ENCODE measurements around the gene CCDC186. TPM values are rescaled to one million over a fixed set of nuclear protein-coding genes. Genes with fewer than 3 reads are reported as not detected.

Gene CCDC186
- total RNA-seq, 1 experiment from 2014 or later: 12.8 TPM

DNA sequence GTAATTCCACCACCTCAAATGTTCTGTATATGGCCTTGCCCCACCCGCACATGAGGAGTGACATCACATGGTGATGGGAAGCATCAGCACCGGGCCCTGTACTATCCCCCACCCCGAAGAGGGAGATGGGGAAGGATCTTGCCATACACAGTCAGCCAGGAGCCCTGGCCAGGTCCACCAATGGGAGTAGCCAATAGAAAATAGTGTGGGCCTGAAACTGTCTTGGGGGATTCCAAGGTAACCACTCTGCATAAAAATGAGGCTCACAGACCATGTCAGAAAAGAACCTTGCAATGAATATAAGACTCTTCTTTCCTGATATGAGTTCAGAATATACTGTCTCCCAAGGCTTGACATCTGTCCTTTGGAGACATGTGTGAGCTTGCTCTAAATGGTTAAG, 79.2 kb downstream of the CCDC186 start:
- TF ChIP-seq, protein P1, sequence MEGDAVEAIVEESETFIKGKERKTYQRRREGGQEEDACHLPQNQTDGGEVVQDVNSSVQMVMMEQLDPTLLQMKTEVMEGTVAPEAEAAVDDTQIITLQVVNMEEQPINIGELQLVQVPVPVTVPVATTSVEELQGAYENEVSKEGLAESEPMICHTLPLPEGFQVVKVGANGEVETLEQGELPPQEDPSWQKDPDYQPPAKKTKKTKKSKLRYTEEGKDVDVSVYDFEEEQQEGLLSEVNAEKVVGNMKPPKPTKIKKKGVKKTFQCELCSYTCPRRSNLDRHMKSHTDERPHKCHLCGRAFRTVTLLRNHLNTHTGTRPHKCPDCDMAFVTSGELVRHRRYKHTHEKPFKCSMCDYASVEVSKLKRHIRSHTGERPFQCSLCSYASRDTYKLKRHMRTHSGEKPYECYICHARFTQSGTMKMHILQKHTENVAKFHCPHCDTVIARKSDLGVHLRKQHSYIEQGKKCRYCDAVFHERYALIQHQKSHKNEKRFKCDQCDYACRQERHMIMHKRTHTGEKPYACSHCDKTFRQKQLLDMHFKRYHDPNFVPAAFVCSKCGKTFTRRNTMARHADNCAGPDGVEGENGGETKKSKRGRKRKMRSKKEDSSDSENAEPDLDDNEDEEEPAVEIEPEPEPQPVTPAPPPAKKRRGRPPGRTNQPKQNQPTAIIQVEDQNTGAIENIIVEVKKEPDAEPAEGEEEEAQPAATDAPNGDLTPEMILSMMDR (IDR thresholded peaks at IDR 0.05; ENCODE audit: unreplicated experiment): no peak
- no peak overlapping the region for H3K4me3 Mint-ChIP-seq (ENCODE audit: low read depth, unreplicated experiment)
- peaks cover 3% of the 10 kb centered on the region for H3K36me3 Mint-ChIP-seq (ENCODE audit: insufficient read depth, unreplicated experiment)
- H3K9me3 Mint-ChIP-seq (ENCODE audit: low read depth, unreplicated experiment): no peaks in the 10 kb centered on the region
- H3K27ac Mint-ChIP-seq (ENCODE audit: unreplicated experiment): no peak overlapping the region
- CTCF ChIA-PET: no interaction called here
- no peak for DNase-seq
- peaks cover 38% of the 10 kb centered on the region for H3K27me3 Mint-ChIP-seq (ENCODE audit: unreplicated experiment)
- BruUV-seq (replicated peaks): no TSS peak
- peaks cover under 1% of the 10 kb centered on the region for H3K4me1 Mint-ChIP-seq (ENCODE audit: low read depth, unreplicated experiment)
- intact Hi-C loops (cut with micrococcal nuclease; ENCODE audit: unreplicated experiment): no loop called here

DNA sequence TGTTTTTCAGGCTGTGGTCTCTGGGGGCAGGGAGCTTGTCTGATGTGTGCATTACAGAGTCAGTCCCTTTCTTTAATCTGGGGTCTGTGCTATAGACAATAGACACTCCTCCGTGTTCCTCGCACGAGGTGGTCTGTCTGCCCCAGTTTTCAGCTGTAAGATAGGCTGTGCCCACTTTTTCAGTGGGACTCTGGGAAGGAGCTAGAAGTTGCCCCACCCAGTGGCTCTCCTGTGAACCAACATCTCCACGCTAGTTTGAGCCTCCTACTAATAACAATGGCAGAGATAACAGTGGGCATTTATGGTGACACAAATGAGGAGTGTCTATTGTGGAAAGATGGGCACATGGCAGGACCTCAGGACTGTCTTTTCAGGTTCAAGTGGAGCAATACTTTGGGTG, 86.3 kb downstream of the CCDC186 start:
- intact Hi-C loops (cut with micrococcal nuclease; ENCODE audit: unreplicated experiment): loop anchor here (10.0 kb wide), 1 partner anchor 133 kb away; no protein-coding TSS in a partner anchor
- DNase-seq: no peak
- no TSS peak for BruUV-seq (replicated peaks)
- Mint-ChIP-seq H3K27ac (ENCODE audit: unreplicated experiment) (no peak overlapping the region), H3K36me3 (ENCODE audit: insufficient read depth, unreplicated experiment) (peaks cover 7% of the 10 kb centered on the region), H3K4me3 (ENCODE audit: low read depth, unreplicated experiment) (no peak overlapping the region), H3K4me1 (ENCODE audit: low read depth, unreplicated experiment) (no peaks in the 10 kb centered on the region), H3K27me3 (ENCODE audit: unreplicated experiment) (no peaks in the 10 kb centered on the region), H3K9me3 (ENCODE audit: low read depth, unreplicated experiment) (no peaks in the 10 kb centered on the region)
- TF ChIP-seq, protein P1 (IDR thresholded peaks at IDR 0.05; ENCODE audit: unreplicated experiment): no peak
- CTCF ChIA-PET: no interaction called here

DNA sequence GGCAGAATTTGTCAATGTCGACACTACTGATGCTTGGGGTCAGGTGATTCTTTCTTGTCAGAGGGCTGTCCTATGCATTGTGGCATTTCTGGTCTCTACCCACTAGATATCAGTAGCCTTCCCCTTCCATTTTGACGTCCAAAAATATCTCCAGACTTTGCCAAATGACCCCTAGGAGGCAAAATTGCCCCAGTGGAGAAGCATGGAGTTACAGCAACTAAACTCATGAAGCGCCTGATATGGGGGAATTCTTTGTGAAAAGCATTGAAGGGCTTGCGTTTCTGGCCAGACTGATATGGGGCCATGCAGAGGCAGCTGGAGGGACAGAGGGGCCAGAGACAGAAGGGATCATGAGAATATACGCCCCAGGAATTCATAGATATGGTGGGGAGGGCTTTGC, 86.7 kb downstream of the CCDC186 start:
- H3K9me3 Mint-ChIP-seq (ENCODE audit: low read depth, unreplicated experiment): no peaks in the 10 kb centered on the region
- BruUV-seq (replicated peaks): no TSS peak
- DNase-seq: no peak
- intact Hi-C loops (cut with micrococcal nuclease; ENCODE audit: unreplicated experiment): loop anchor here (10.0 kb wide), 1 partner anchor 132 kb away; no protein-coding TSS in a partner anchor
- TF ChIP-seq, protein P1 (IDR thresholded peaks at IDR 0.05; ENCODE audit: unreplicated experiment): no peak
- CTCF ChIA-PET: no interaction called here
- no peaks in the 10 kb centered on the region for H3K27me3 Mint-ChIP-seq (ENCODE audit: unreplicated experiment)
- H3K4me1 Mint-ChIP-seq (ENCODE audit: low read depth, unreplicated experiment): no peaks in the 10 kb centered on the region
- no peak overlapping the region for H3K27ac Mint-ChIP-seq (ENCODE audit: unreplicated experiment)
- H3K36me3 Mint-ChIP-seq (ENCODE audit: insufficient read depth, unreplicated experiment): peaks cover 11% of the 10 kb centered on the region
- no peak overlapping the region for H3K4me3 Mint-ChIP-seq (ENCODE audit: low read depth, unreplicated experiment)

DNA sequence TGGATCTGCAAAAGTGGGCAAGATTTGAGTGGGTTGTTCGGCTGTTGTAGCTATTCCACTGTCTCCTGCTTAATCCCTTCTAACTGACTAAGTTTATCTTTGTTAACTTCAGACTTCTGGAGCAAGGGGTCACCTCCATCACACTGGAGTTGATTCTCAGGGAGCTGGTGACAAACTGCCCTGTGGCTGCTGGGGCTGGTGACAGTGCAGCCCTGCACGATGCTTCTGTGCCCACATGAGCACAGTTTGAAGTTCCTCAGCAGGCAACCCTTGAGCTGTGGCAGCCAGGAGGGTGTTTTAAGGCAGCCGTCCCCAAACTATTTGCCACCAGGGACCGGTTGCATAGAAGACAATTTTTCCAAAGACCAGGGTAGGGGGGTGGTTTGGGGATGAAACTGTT, 89.8 kb downstream of the CCDC186 start:
- H3K27me3 Mint-ChIP-seq (ENCODE audit: unreplicated experiment): no peaks in the 10 kb centered on the region
- TF ChIP-seq, protein P1 (IDR thresholded peaks at IDR 0.05; ENCODE audit: unreplicated experiment): no peak
- H3K36me3 Mint-ChIP-seq (ENCODE audit: insufficient read depth, unreplicated experiment): peaks cover 13% of the 10 kb centered on the region
- peaks cover 25% of the 10 kb centered on the region for H3K4me1 Mint-ChIP-seq (ENCODE audit: low read depth, unreplicated experiment)
- no peak for DNase-seq
- CTCF ChIA-PET: interaction anchor here (1.0 kb wide), 1 partner anchor 17 kb away, joined by 3 read pairs; no protein-coding TSS in a partner anchor
- BruUV-seq (replicated peaks): no TSS peak
- H3K4me3 Mint-ChIP-seq (ENCODE audit: low read depth, unreplicated experiment): no peak overlapping the region
- intact Hi-C loops (cut with micrococcal nuclease; ENCODE audit: unreplicated experiment): loop anchor here (10.0 kb wide), 1 partner anchor 129 kb away; no protein-coding TSS in a partner anchor
- H3K9me3 Mint-ChIP-seq (ENCODE audit: low read depth, unreplicated experiment): no peaks in the 10 kb centered on the region
- H3K27ac Mint-ChIP-seq (ENCODE audit: unreplicated experiment): no peak overlapping the region

Data from Calu3 (cell line).